Measurements from ENCODE around the gene ODF4. TPM values are rescaled to one million over a fixed set of nuclear protein-coding genes. Genes with fewer than 3 reads are reported as not detected.
"Not testable (repeated sequence)": the region's sequence is repeated elsewhere in the genome, so short reads cannot be mapped to it uniquely, and the experiment has no call there.

ODF4 gene
- total and polyA plus RNA-seq, 2 donors from 2014 or later, result not detected

GRCh38 chr17:8377422-8377821 lies 37.8 kb downstream of the ODF4 start:
- Histone ChIP-seq H3K27ac (ENCODE audit: low read depth in 2 of 2, low read length in 2 of 2) (no peak overlapping the region), H3K4me1 (ENCODE audit: control insufficient read depth in 2 of 3, insufficient read depth in 2 of 3, low read depth in 1 of 3, low read length in 3 of 3) (peaks cover 5 to 27% (median 23%) of the 10 kb centered on the region in 3 donors), H3K9me3 (ENCODE audit: control insufficient read depth in 2 of 3, insufficient read depth in 1 of 3, low read length in 3 of 3) (no peaks in the 10 kb centered on the region), H3K9ac (ENCODE audit: low read length in 3 of 3) (peak overlapping the region in 1 of 3 donors; percentile 98), H3K4me3 (ENCODE audit: low read length in 3 of 3) (no peak overlapping the region), H3K36me3 (ENCODE audit: control insufficient read depth in 2 of 3, insufficient read depth in 3 of 3, low read length in 3 of 3) (peaks cover 8 to 34% (median 19%) of the 10 kb centered on the region in 3 donors), H3K27me3 (ENCODE audit: control insufficient read depth, insufficient read depth, low read length) (no peaks in the 10 kb centered on the region)
- no peak for TF ChIP-seq CTCF (IDR thresholded peaks at IDR 0.05; ENCODE audit: borderline replicate concordance, extremely low read depth, insufficient read depth)
- DNase-seq (no peak), FAIRE-seq (no peak)
- intact Hi-C loops (cut with DNase I), result no loop called here

GRCh38 chr17:8378117-8378516 lies 38.5 kb downstream of the ODF4 start:
- DNase-seq; H3K27me3 ChIP-seq (ENCODE audit: control insufficient read depth, insufficient read depth, low read length); H3K4me3 ChIP-seq (ENCODE audit: low read length in 3 of 3); H3K9ac ChIP-seq (ENCODE audit: low read length in 3 of 3); H3K9me3 ChIP-seq (ENCODE audit: control insufficient read depth in 2 of 3, insufficient read depth in 1 of 3, low read length in 3 of 3); FAIRE-seq; intact Hi-C loops (cut with DNase I); H3K27ac ChIP-seq (ENCODE audit: low read depth in 2 of 2, low read length in 2 of 2): not testable (repeated sequence)
- H3K36me3 ChIP-seq (ENCODE audit: control insufficient read depth in 2 of 3, insufficient read depth in 3 of 3, low read length in 3 of 3), result peaks cover 8 to 34% (median 19%) of the 10 kb centered on the region in 3 donors
- peaks cover 5 to 27% (median 23%) of the 10 kb centered on the region in 3 donors for H3K4me1 ChIP-seq (ENCODE audit: control insufficient read depth in 2 of 3, insufficient read depth in 2 of 3, low read depth in 1 of 3, low read length in 3 of 3)

- no peak for FAIRE-seq
- no peak for TF ChIP-seq CTCF (IDR thresholded peaks at IDR 0.05; ENCODE audit: borderline replicate concordance, extremely low read depth, insufficient read depth)
- Histone ChIP-seq H3K4me1 (ENCODE audit: control insufficient read depth in 2 of 3, insufficient read depth in 2 of 3, low read depth in 1 of 3, low read length in 3 of 3) (peaks cover 5 to 31% (median 26%) of the 10 kb centered on the region in 3 donors), H3K9ac (ENCODE audit: low read length in 3 of 3) (peak overlapping the region in 1 of 3 donors; percentile 56), H3K27me3 (ENCODE audit: control insufficient read depth, insufficient read depth, low read length) (no peaks in the 10 kb centered on the region), H3K4me3 (ENCODE audit: low read length in 3 of 3) (no peak overlapping the region), H3K27ac (ENCODE audit: low read depth in 2 of 2, low read length in 2 of 2) (no peak overlapping the region), H3K9me3 (ENCODE audit: control insufficient read depth in 2 of 3, insufficient read depth in 1 of 3, low read length in 3 of 3) (no peaks in the 10 kb centered on the region), H3K36me3 (ENCODE audit: control insufficient read depth in 2 of 3, insufficient read depth in 3 of 3, low read length in 3 of 3) (peaks cover 8 to 34% (median 19%) of the 10 kb centered on the region in 3 donors)
- intact Hi-C loops (cut with DNase I), result no loop called here
- DNase-seq, result no peak
These were observed 40.4 kb downstream of the ODF4 start for GRCh38 chr17:8380049-8380448.

GRCh38 chr17:8382052-8382879 lies 42.6 kb downstream of the ODF4 start:
- Histone ChIP-seq H3K9ac (ENCODE audit: low read length in 3 of 3) (peak overlapping the region; percentile 30 to 94 (median 78)), H3K4me3 (ENCODE audit: low read length in 3 of 3) (peak overlapping the region; percentile 87 to 99 (median 97)), H3K9me3 (ENCODE audit: control insufficient read depth in 2 of 3, insufficient read depth in 1 of 3, low read length in 3 of 3) (no peaks in the 10 kb centered on the region), H3K27me3 (ENCODE audit: control insufficient read depth, insufficient read depth, low read length) (no peaks in the 10 kb centered on the region), H3K27ac (ENCODE audit: low read depth in 2 of 2, low read length in 2 of 2) (peak overlapping the region in 1 of 2 donors; percentile 78), H3K4me1 (ENCODE audit: control insufficient read depth in 2 of 3, insufficient read depth in 2 of 3, low read depth in 1 of 3, low read length in 3 of 3) (peaks cover 5 to 26% (median 22%) of the 10 kb centered on the region in 3 donors), H3K36me3 (ENCODE audit: control insufficient read depth in 2 of 3, insufficient read depth in 3 of 3, low read length in 3 of 3) (peaks cover 8 to 34% (median 19%) of the 10 kb centered on the region in 3 donors)
- FAIRE-seq (no peak), DNase-seq (no peak)
- intact Hi-C loops (cut with DNase I), result no loop called here
- TF ChIP-seq CTCF (IDR thresholded peaks at IDR 0.05; ENCODE audit: borderline replicate concordance, extremely low read depth, insufficient read depth), result no peak
